Body of pancreas (tissue), 4 donors: ENCODE measurements around the gene MRPL41. TPM values are rescaled to one million over a fixed set of nuclear protein-coding genes. Genes with fewer than 3 reads are reported as not detected.
A peak's percentile ranks its signal among the peaks of the same experiment; 100 is the strongest.
"Not testable (repeated sequence)": the region's sequence is repeated elsewhere in the genome, so short reads cannot be mapped to it uniquely, and the experiment has no call there.

ENCODE experiments used
- ATAC-seq: fragments of 150-250 bp; one replicate; pipeline ENCODE4 v1.9.1; 2016
- DNase-seq, 4 donors: peaks; one replicate each; pipeline ENCODE4 v3.0.0-alpha.2; 2019
- H3K27ac ChIP-seq, 4 donors: fragments of 200-600 bp; sonication (generic); 1 replicate in 3 of 4; 2 replicates in 1 of 4; pipeline versions ENCODE4 v1.5.1 to v1.6.1; 2016 to 2019; ENCODE audit warnings: mild to moderate bottlenecking in 1 of 4, mixed read lengths in 1 of 4, moderate library complexity in 1 of 4
- H3K27me3 ChIP-seq, 2 donors: fragments of 200-600 bp; sonication (generic); one replicate each; pipeline ENCODE4 v1.6.0; 2016; ENCODE audit warnings: mild to moderate bottlenecking in 1 of 2
- H3K36me3 ChIP-seq, 2 donors: fragments of 200-600 bp; sonication (generic); replicated peaks in 1 of 2; 2 replicates each; pipeline ENCODE4 v1.5.1; 2016; ENCODE audit warnings: low read depth in 2 of 2; ENCODE audit not compliant: insufficient read depth in 1 of 2
- H3K4me1 ChIP-seq: fragments of 200-600 bp; sonication (generic); one replicate; pipeline ENCODE4 v1.6.0; 2016
- H3K4me3 ChIP-seq, 2 donors: fragments of 200-600 bp; sonication (generic); 1 replicate in 1 of 2; 2 replicates in 1 of 2; pipeline ENCODE4 v1.5.1; 2016 to 2019
- H3K9me3 ChIP-seq, 3 donors: fragments of 200-600 bp; sonication (generic); 1 replicate in 2 of 3; 2 replicates in 1 of 3; pipeline ENCODE4 v1.5.1; 2016
- POLR2A ChIP-seq, 3 donors: fragments of 450-650 bp; IDR thresholded peaks; one replicate each; pipeline ENCODE4 v1.6.1; 2016; ENCODE audit warnings: antibody characterized with exemption in 3 of 3, mild to moderate bottlenecking in 2 of 3
- WGBS, 2 donors: methylation state at CpG; one replicate each; pipeline ENCODE4 v1.1.5; 2017; 5-methylcytosine and 5-hydroxymethylcytosine counted together
- intact Hi-C: fragments of 100-400 bp; cut with DNase I; formaldehyde crosslinking; loops from one replicate; pipeline ENCODE4 v1.15.1; 2023
- total RNA-seq, 2 donors: library from RNA; depleted of rRNA; stranded (reverse); fragments of >200 nt; gene quantifications; one replicate each; pipeline ENCODE4 v1.1.0, GENCODE V29; 2016
- TF ChIP-seq, protein P1 (sequence below), 7 experiments: fragments of 450-650 bp in 4 of 7; fragments of 200-600 bp in 3 of 7; sonication (generic) in 3 of 7; IDR thresholded peaks; one replicate each; pipeline ENCODE4 v1.5.1; 2016 to 2019; ENCODE audit warnings: antibody characterized with exemption in 7 of 7

The MRPL41 gene
- total RNA-seq, 2 donors from 2014 or later: 32.9 to 37.2 TPM

DNA sequence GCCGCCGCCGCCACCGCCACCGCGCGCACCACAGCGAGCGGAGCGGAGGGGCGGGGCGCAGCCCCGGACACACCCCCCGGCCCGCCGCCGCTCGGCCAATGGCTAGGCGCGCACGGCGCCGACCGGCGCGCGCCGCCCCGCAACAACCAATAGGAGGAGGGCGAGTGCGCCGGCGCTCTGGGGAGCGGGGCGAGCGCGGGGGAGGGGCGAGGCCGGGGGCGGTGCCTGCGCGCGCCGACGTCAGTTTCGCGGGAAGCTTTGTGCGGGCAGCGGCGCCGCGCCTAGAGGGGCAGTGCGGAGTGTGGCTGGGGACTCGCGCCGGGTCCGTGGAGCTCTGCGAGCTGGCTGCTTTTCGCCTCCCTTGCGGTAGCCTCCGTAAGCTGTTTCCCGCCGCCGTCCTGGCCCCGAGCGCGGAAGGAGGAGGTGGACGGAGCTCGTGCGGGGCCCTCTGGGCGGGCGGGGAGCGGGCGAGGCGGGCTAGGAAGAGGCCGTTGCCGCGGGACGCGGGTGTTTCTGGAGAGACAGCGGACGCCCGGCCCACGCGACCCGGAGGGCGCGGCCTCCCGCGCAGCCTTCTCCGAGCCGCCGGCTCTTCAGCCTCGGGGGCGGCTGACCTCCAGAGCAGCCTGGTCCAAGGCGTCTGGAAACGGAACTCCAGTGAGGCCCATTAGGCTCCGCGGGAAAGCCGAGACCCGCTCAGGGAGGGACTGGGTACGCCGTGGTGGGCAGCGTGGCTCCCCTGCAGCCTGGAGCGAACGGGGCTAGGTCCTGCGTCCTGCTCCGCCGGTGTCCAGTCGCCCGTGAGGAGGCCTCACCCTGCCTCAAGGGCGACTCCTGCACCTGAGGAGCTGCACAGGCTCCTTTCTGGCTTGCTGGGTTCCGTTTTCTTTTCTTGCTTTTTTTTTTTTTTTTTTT is 39.0 kb downstream of the MRPL41 start, which contains the start of gene ZMYND19:
ZMYND19 (minus strand) TSS at position 44 of the 915 bp plus-strand sequence. CDS start 249 bp downstream, outside the sequence.
- Histone ChIP-seq H3K9me3 (no peaks in the 10 kb centered on the region), H3K27ac (peak within 1 kb of the TSS; percentile 19 to 77 (median 52)), H3K4me3 (peak within 1 kb of the TSS; percentile 26 to 62), H3K36me3 (peaks cover 0 to 6% of the 10 kb centered on the region in 2 donors), H3K27me3 (no peaks in the 10 kb centered on the region), H3K4me1 (peaks cover 49% of the 10 kb centered on the region)
- intact Hi-C loops: no loop called here
- 1 to 12% methylated on average over 12 to 88 of the region's 113 CpGs for WGBS, 2 donors
- DNase-seq: peak; percentile 90 to 92 (median 90)
- ATAC-seq: peak; percentile 96
- TF ChIP-seq POLR2A (IDR thresholded peaks at IDR 0.05): peak in 2 of 3 donors; percentile 36 to 40
- TF ChIP-seq, protein P1, sequence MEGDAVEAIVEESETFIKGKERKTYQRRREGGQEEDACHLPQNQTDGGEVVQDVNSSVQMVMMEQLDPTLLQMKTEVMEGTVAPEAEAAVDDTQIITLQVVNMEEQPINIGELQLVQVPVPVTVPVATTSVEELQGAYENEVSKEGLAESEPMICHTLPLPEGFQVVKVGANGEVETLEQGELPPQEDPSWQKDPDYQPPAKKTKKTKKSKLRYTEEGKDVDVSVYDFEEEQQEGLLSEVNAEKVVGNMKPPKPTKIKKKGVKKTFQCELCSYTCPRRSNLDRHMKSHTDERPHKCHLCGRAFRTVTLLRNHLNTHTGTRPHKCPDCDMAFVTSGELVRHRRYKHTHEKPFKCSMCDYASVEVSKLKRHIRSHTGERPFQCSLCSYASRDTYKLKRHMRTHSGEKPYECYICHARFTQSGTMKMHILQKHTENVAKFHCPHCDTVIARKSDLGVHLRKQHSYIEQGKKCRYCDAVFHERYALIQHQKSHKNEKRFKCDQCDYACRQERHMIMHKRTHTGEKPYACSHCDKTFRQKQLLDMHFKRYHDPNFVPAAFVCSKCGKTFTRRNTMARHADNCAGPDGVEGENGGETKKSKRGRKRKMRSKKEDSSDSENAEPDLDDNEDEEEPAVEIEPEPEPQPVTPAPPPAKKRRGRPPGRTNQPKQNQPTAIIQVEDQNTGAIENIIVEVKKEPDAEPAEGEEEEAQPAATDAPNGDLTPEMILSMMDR (IDR thresholded peaks at IDR 0.05): no peak

- DNase-seq: peak; percentile 83 to 93 (median 92)
- peaks cover 49% of the 10 kb centered on the region for H3K4me1 ChIP-seq
- no peak overlapping the region for H3K4me3 ChIP-seq
Measured at GRCh38 chr9:137592767-137593166, 41.1 kb downstream of the MRPL41 start.

GRCh38 chr9:137593176-137593575 is 41.5 kb downstream of the MRPL41 start:
- H3K27me3 ChIP-seq: no peaks in the 10 kb centered on the region
- TF ChIP-seq, protein P1 (IDR thresholded peaks at IDR 0.05): no peak
- no peak for TF ChIP-seq POLR2A (IDR thresholded peaks at IDR 0.05)
- peak; percentile 64 to 88 (median 78) for DNase-seq
- H3K4me1 ChIP-seq: peaks cover 47% of the 10 kb centered on the region
- no peaks in the 10 kb centered on the region for H3K36me3 ChIP-seq
- 22 to 27% methylated on average over 11 to 12 of the region's 12 CpGs for WGBS, 2 donors
- H3K9me3 ChIP-seq: no peaks in the 10 kb centered on the region
- H3K4me3 ChIP-seq: no peak overlapping the region
- no peak for ATAC-seq
- intact Hi-C loops: no loop called here
- H3K27ac ChIP-seq: peak overlapping the region; percentile 47 to 75 (median 68)

More at GRCh38 chr9:137592767-137593166, 41.1 kb downstream of the MRPL41 start:
- peak overlapping the region; percentile 47 to 75 (median 68) for H3K27ac ChIP-seq
- H3K9me3 ChIP-seq: no peaks in the 10 kb centered on the region
- no peaks in the 10 kb centered on the region for H3K36me3 ChIP-seq
- TF ChIP-seq, protein P1 (IDR thresholded peaks at IDR 0.05): peak in 1 of 7 experiments; percentile 17
- TF ChIP-seq POLR2A (IDR thresholded peaks at IDR 0.05): no peak
- intact Hi-C loops: no loop called here
- ATAC-seq: peak; percentile 67
- 17 to 24% methylated on average over 5 to 7 of the region's 7 CpGs for WGBS, 2 donors
- no peaks in the 10 kb centered on the region for H3K27me3 ChIP-seq

DNA sequence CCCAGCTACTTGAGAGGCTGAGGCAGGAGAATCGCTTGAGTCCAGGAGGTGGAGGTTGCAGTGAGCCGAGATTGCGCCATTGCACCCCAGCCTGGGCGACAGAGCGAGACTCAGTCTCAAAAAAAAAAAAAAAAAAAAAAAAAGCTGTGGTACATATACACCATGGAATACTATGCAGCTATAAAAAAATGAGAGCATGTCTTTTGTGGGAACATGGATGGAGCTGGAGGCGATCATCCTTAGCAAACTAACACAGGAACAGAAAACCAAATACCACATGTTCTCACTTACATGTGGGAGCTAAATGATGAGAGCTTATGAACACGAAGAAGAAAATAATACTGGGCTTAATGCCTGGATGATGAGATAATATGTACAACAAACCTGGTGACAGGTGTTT is 44.9 kb downstream of the MRPL41 start:
- H3K4me3 ChIP-seq, H3K27ac ChIP-seq, intact Hi-C loops, ATAC-seq, DNase-seq, H3K36me3 ChIP-seq, H3K9me3 ChIP-seq, H3K27me3 ChIP-seq: not testable (repeated sequence)
- H3K4me1 ChIP-seq: peaks cover 22% of the 10 kb centered on the region
- 75 to 92% methylated on average over 3 to 6 of the region's 7 CpGs for WGBS, 2 donors

DNA sequence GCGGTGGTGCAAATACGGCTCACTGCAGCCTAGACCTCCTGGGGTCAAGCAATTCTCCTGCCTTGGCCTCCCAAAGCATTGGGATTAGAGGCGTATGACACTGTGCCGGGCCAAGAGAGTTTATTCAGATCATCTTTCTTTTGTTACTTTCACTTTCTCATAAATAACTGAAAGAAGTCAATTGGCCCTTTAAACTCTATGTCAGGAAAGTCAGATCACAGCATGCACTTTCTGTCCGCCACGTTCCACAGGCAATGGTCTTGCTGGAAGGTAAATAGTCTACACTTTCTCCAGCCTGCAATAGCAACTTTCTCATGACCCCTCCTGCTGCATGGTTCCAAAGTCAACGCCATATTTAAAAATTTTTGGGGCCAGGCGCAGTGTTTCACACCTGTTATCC is 47.3 kb downstream of the MRPL41 start:
- H3K9me3 ChIP-seq: no peaks in the 10 kb centered on the region
- WGBS, 2 donors: 77 to 83% methylated on average over 6 to 8 of the region's 8 CpGs

More for the DNA sequence above, 47.3 kb downstream of the MRPL41 start:
- TF ChIP-seq POLR2A (IDR thresholded peaks at IDR 0.05): no peak
- TF ChIP-seq, protein P1 (IDR thresholded peaks at IDR 0.05): no peak
- DNase-seq (no peak), ATAC-seq (no peak)
- Histone ChIP-seq H3K27ac (no peak overlapping the region), H3K36me3 (no peaks in the 10 kb centered on the region), H3K4me1 (peaks cover 2% of the 10 kb centered on the region), H3K27me3 (no peaks in the 10 kb centered on the region), H3K4me3 (no peak overlapping the region)
- intact Hi-C loops: no loop called here
